Bronchial epithelial cell (primary cell): ENCODE data around the gene EFNA1. TPM values are rescaled to one million over a fixed set of nuclear protein-coding genes. Genes with fewer than 3 reads are reported as not detected.
A peak's percentile ranks its signal among the peaks of the same experiment; 100 is the strongest.

Experiments
- DNase-seq: peaks from one replicate; pipeline ENCODE4 v3.0.0-alpha.2; 2010; ENCODE audit warnings: low read depth
- FAIRE-seq: peaks from 2 replicates; lab custom pipeline; 2011; peaks lifted over from hg19 to GRCh38; lab: Jason Lieb, UNC
- H3K27me3 ChIP-seq: 2 replicates; pipeline ENCODE4 v1.5.1; 2011; ENCODE audit warnings: low read length; ENCODE audit not compliant: control insufficient read depth, insufficient read depth
- H3K36me3 ChIP-seq: 2 replicates; pipeline ENCODE4 v1.5.1; 2011; ENCODE audit warnings: low read length; ENCODE audit not compliant: control insufficient read depth, insufficient read depth
- H3K4me3 ChIP-seq: 2 replicates; pipeline ENCODE4 v1.5.1; 2011; ENCODE audit warnings: mild to moderate bottlenecking, low read depth, low read length, control low read depth
- CTCF ChIP-seq: IDR thresholded peaks from 2 replicates; pipeline ENCODE4 v1.5.1; 2011; ENCODE audit warnings: mild to moderate bottlenecking, moderate library complexity, low read length, control low read depth, inconsistent platforms; ENCODE audit not compliant: insufficient read depth, severe bottlenecking
- total RNA-seq: library from RNA; depleted of rRNA; stranded (reverse); fragments of >200 nt; gene quantifications from 2 replicates; pipeline ENCODE4 v1.2.1, GENCODE V29; 2014

Gene EFNA1
- total RNA-seq, 1 donor from 2014 or later: 31.9 TPM

GRCh38 chr1:155085504-155086127 lies 42.1 kb upstream of the EFNA1 start:
- DNase-seq (peak; percentile 73), FAIRE-seq (no peak)
- Histone ChIP-seq H3K27me3 (peaks cover 7% of the 10 kb centered on the region), H3K36me3 (peaks cover 3% of the 10 kb centered on the region), H3K4me3 (peak overlapping the region; percentile 67)
- TF ChIP-seq CTCF: no peak

GRCh38 chr1:155086128-155086741 lies 41.4 kb upstream of the EFNA1 start:
- Histone ChIP-seq H3K27me3 (peaks cover 4% of the 10 kb centered on the region), H3K36me3 (peaks cover 3% of the 10 kb centered on the region), H3K4me3 (peak overlapping the region; percentile 67)
- FAIRE-seq (no peak), DNase-seq (no peak)
- TF ChIP-seq CTCF: peak; percentile 97

GRCh38 chr1:155086856-155087535 lies 40.7 kb upstream of the EFNA1 start:
- TF ChIP-seq CTCF: peak; percentile 3
- Histone ChIP-seq H3K36me3 (peaks cover 3% of the 10 kb centered on the region), H3K27me3 (peaks cover under 1% of the 10 kb centered on the region), H3K4me3 (no peak overlapping the region)
- no peak for DNase-seq
- FAIRE-seq: no peak

GRCh38 chr1:155091071-155092051 lies 36.3 kb upstream of the EFNA1 start:
- Histone ChIP-seq H3K27me3 (peaks cover 2% of the 10 kb centered on the region), H3K4me3 (no peak overlapping the region), H3K36me3 (peaks cover 3% of the 10 kb centered on the region)
- FAIRE-seq: no peak
- peak; percentile 98 for TF ChIP-seq CTCF
- DNase-seq: peak; percentile 40

DNA sequence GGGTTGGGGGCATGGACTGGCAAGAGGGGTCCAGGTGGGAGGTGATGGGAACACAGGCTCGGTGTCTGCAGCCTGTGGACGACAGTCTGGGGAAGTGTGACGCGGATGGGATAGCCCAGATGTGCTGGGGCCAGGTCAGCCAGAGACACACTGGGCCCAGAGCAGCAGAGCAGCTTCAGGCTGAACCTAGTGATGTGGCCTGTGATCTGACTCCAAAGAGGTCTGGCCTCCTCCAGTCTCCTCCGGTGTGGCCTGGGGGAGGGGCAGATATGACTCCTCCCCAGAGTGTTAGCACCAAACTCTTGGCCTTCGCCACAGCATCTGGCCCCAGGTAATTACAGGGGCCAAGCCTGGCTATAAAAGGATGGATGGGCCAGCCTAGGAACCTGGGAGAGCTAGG lies 35.5 kb upstream of the EFNA1 start:
- peaks cover 1% of the 10 kb centered on the region for H3K36me3 ChIP-seq

More for the DNA sequence above, 35.5 kb upstream of the EFNA1 start:
- FAIRE-seq (no peak), DNase-seq (no peak)
- Histone ChIP-seq H3K27me3 (peaks cover 2% of the 10 kb centered on the region), H3K4me3 (no peak overlapping the region)
- no peak for TF ChIP-seq CTCF
